Measurements from ENCODE around the gene ZNF169. TPM values are rescaled to one million over a fixed set of nuclear protein-coding genes. Genes with fewer than 3 reads are reported as not detected.
A peak's percentile ranks its signal among the peaks of the same experiment; 100 is the strongest.
"Not testable (repeated sequence)": the region's sequence is repeated elsewhere in the genome, so short reads cannot be mapped to it uniquely, and the experiment has no call there.

The ZNF169 gene
- total RNA-seq = 2.7 and 4.8 TPM in 2 replicates

DNA sequence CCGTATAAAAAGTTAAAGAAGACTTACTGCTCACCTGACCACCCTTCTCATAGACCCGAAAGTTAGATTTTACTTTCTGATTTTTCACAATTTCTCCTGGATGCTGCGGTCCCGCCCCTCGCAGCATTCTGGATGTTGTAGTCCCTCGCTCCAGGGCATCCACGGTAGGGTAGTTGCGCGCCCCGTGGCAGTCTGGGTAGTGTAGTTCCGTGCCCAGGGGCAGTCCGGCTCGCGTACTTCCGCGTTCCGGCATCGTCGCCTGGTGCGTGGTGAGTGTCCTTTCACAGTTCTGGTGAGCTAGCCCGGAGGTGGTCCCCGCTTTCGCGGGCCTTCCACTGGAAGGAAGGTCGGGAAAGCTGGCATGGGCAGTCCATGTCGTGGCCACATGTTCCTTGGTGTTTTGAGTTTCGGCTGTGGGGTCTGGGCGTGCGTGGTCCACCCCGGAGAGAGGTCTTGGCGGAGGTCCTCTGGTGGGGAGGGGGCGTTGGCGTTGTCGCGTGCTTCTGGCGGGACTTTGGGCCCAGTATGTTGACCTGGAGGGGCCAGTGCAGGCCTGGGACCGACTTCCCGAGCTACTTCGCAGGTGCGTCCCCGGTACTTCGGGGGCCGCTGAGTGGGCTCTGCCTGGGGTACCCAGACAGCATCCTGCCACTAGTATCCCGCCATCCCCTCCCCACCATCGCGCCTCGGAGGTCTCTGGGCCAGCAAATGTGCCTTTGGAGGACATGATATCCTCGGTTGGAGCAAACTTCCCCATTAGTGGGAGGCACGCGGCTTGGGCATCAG lies at the start of gene ZNF169:
Gene ZNF169, plus strand, starts transcription at position 222 of the 786 bp plus-strand sequence. CDS start 19,515 bp downstream, outside the sequence.
- peak; percentile 37 for DNase-seq (ENCODE audit: extremely low read depth, low read depth, low spot score)

- no peak for DNase-seq (ENCODE audit: extremely low read depth, low read depth, low spot score)
Observed at GRCh38 chr9:94210616-94211603, 48.2 kb upstream of the ZNF169 start.

DNA sequence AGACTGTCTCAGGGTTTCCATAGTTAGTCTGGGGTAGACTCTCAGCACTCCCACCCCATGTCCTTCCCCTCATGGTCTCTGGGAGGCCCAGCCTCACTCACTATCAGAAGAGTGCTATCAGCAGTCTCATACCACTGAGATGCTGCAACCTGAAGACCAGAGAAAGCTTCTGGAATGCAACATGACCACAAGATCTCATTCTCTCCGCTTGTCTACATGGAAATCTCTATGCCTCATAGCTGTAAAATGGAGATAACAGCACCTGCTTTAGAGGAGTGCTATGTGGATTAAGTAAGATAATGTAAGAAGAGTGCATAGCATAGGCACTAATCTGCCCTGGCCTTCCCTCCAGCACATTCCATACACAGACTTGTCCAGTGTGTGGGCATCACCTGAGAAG lies 47.0 kb upstream of the ZNF169 start:
- no peak for DNase-seq (ENCODE audit: extremely low read depth, low read depth, low spot score)

DNA sequence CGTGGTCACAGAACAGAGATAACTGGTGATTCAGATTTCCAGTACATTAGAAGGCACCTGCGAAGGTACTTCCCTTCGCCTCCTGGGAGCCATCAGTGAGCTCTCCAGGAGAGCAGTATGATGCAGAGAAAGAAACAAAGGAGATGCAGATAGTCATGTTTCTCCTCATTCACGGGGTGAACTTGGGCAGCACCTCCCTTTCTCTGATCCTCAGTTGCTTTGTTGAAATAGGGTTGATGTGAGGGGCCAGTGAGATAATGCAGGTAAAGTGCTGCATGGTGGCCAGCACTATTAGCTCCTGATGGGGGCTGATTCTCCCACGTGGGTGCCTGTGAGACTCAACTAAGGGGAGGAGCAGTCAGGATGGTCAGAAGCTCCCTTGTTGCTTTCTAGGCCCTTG lies 46.6 kb upstream of the ZNF169 start:
- DNase-seq (ENCODE audit: extremely low read depth, low read depth, low spot score) = no peak

DNA sequence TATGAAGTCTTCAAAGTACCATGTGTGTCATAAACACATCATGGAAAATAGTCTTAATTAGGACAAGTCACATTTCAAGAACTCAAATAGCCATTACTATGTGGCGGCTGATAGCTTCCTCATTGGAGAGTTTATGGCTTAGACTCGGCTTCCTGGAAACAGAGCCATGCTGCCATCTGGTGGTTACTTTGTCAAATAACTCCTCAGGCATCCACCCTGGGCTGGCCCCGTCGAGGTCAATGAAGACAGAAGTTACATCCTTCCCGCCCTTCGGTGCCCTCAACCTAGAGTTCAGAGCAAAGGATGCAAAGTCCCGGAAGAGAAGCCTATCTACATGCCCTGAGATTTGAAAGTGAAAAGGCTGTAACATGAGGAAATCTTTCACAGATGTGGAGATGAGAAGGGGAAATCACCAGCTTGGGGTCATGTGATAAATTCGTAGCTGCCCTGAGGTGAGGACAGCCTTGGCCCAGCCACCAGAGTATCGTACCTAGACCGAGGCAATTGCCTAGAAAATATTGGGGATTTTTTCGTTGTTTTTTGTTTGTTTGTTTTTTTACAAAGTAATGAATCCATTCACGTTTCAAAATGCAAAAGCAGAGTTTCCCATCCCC lies 45.5 kb upstream of the ZNF169 start:
- DNase-seq (ENCODE audit: extremely low read depth, low read depth, low spot score) = peak; percentile 63

- DNase-seq (ENCODE audit: extremely low read depth, low read depth, low spot score) = no peak
Observed at GRCh38 chr9:94222870-94223269, 36.2 kb upstream of the ZNF169 start.

- not testable (repeated sequence) for DNase-seq (ENCODE audit: extremely low read depth, low read depth, low spot score)
Observed at GRCh38 chr9:94225413-94225812, 33.7 kb upstream of the ZNF169 start.

DNA sequence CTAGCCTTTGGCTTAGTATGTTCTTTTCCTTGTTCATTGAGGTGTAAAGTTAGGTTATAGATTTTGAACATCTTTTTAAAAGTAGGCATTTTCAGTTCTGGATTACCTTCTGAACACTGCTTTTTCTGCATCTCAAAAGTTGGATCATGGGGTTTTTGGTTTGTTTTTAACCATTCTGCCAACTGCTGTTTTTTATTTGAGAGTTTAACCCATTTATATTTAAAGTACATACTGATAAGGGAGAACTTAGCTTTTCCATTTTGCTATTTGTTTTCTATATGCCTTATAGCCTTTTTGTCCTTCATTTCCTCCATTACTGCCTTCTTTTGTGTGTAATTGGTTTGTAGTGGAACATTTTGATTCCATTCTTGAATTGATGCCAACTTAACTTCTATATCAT lies 30.5 kb upstream of the ZNF169 start:
- DNase-seq (ENCODE audit: extremely low read depth, low read depth, low spot score) = no peak

DNA sequence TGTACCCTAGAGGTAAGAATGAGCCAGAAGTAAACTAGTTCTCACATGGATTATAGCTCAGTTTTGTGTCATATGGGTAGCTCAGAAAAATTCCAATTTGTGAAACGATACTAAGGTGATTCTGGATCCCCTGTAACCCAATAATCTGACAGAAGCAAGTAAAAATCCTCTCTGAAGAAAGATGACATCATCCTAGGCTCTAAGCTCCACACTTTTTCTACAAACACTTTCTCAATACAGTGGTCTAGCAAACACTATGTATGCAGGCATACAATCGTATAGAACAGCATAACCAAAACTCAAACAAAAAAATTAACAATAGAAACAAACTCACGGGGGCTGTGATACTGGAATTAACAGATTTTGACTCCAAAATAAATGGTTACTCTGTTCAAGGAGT lies 26.7 kb upstream of the ZNF169 start:
- DNase-seq (ENCODE audit: extremely low read depth, low read depth, low spot score) = no peak

DNA sequence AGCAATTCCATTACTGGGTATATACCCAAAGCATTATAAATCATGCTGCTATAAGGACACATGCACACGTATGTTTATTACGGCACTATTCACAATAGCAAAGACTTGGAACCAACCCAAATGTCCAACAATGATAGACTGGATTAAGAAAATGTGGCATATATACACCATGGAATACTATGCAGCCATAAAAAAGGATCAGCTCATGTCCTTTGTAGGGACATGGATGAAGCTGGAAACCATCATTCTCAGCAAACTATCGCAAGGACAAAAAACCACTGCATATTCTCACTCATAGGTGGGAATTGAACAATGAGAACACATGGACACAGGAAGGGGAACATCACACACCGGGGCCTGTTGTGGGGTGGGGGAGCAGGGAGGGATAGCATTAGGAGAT lies 18.0 kb upstream of the ZNF169 start:
- DNase-seq (ENCODE audit: extremely low read depth, low read depth, low spot score) = not testable (repeated sequence)

DNA sequence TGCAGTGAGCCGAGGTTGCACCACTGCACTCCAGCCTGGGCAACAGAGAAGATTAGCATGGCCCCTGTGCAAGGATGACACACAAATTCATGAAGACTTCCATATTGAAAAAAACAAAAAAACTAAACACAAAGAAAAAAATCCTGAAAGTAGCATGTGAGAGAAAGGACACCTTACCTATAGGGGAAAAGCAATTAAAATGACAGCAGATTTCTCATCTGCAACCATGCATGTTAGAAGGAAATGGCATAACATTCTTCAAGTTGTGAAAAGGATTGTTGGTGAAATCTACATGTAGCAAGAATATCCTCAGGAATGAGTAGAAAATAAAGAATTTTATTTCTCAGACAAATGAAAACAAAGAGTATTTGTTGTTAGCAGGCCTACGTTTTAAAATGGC lies 13.4 kb upstream of the ZNF169 start:
- no peak for DNase-seq (ENCODE audit: extremely low read depth, low read depth, low spot score)

GRCh38 chr9:94250456-94250855 lies 8.6 kb upstream of the ZNF169 start:
- no peak for DNase-seq (ENCODE audit: extremely low read depth, low read depth, low spot score)

DNA sequence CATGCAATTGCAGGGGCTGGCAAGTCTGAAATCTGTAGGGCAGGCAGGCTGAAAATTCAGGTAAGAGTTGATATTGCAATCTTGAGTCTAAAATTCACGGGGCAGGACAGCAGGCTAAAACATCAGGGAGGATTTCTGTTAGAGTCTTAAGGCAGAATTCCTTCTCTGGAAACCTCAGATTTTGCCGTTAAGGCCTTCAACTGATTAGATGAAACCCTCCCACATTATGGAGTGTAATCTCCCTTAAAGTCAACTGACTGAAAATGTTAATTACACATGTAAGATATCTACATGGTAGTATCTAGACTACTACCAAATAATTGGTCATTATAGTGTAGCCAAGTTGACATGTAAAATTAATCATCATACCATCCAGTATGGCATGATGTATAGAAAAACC lies 3.1 kb upstream of the ZNF169 start:
- DNase-seq (ENCODE audit: extremely low read depth, low read depth, low spot score) = no peak

DNA sequence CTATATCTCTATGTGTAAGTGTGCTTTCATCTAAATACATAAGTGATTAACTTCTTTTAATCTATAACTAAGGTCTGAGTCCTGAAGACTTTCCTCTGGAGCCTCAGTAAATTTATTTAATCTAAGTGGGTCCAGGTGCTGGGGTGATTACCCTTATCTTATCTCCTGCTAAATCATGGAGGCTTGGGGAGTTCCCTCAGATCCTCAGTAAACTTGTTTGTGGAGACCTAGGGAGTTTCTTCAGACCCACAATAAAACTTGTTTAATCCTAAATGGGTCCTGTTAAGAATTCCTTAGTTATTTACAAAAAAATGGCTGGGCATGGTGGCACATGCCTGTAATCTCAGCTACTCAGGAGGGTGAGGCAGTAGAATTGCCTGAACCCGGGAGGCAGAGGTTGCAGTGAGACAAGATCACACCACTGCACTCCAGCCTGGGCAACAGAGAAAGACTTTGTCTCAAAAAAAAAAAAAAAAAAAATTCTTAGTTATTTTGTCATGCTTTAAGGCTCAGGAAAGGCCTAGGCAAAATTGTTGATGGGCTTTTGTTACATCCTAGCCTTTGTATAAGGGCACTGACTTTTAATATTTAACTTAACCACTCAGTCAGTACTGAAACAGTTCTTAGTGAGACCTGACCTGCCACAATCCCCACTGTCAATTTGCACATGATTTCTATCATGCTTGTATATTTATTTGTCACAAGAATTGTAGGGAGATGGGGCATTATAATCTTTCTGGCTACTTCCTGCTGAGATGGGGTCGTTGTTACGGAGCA lies 6.7 kb downstream of the ZNF169 start:
- not testable (repeated sequence) for DNase-seq (ENCODE audit: extremely low read depth, low read depth, low spot score)

DNA sequence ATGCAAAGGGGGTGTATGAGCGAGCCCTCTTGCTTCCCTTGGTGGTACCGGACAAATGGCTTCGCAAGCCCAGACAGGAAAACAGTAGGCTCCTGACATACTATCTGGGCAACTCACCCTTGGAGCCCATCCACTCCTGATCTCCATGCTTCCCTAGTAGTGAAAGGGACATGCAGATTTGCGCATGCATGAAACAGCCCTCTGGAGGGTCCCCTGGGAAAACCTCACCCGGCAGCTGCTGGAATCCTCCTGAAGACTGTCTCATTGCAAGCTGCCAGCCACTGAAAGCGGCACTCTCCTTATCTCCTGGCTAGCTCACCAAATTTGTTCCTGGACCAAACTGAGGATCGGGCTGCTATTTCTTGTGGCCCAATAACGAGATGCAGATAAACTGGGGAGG lies 10.2 kb downstream of the ZNF169 start:
- DNase-seq (ENCODE audit: extremely low read depth, low read depth, low spot score) = no peak

DNA sequence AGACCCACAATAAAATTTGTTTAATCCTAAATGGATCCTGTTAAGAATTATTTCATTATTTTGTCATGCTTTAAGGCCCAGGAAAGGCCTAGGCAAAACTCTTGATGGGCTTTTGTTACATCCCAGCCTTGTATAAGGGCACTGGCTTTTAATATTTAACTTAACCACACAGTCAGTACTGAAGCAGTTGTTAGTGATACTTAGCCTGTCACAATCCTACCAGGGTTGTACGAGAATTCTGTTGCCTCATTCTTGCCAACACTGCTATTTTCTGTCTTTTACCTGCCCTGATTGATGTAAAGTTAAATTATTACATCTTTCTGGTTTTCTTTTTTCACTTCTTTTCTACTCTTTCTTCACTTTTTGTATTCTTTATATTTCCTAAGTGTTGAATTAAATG lies 10.9 kb downstream of the ZNF169 start:
- no peak for DNase-seq (ENCODE audit: extremely low read depth, low read depth, low spot score)

DNA sequence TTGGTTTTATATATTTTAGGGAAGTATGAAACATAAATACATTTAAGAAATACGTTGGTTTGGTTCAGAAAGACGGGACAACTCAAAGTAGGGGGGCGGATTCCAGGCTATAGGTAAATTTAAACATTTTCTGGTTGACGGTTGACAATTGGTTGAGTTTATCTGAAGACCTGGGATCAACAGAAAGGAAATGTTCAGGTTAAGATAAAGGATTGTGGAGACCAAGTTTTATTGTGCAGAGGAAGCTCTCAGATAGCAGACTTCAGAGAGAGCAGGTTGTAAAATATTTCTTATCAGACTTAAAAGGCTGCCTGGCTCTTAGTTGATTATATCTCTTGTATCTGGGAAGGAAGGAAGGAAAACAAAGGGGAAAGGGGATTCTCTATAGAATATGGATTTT lies 17.9 kb downstream of the ZNF169 start:
- DNase-seq (ENCODE audit: extremely low read depth, low read depth, low spot score) = not testable (repeated sequence)

GRCh38 chr9:94277885-94278536 lies 18.9 kb downstream of the ZNF169 start:
- DNase-seq (ENCODE audit: extremely low read depth, low read depth, low spot score) = no peak

DNA sequence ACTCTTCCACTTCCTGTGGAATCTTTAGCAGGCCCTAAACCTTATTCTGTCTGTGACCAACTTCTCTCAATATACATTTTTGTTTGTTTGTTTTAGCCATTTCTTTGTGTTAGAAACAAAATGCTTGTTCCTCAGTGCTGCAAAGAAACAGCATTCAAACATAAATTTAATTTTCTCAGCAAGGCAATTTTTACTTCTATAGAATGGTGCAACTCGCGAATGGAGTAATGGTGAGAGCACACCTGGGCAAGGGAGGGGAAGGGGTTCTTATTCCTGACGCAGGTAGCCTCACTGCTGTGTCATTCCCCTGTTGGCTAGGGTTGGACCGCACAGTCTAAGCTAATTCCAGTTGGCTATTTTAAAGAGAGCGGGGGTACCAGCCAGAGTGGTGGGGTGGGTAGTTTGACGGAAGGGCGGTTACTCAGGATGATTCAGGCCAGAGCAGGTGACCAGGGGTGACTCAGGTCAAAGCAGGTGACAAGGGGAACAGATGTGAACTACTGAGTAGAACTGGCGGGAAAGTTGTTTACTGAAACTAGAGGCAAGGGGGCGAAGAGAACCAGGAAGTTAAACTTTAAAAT lies 21.4 kb downstream of the ZNF169 start:
- no peak for DNase-seq (ENCODE audit: extremely low read depth, low read depth, low spot score)

GRCh38 chr9:94281101-94281500 lies 22.0 kb downstream of the ZNF169 start:
- no peak for DNase-seq (ENCODE audit: extremely low read depth, low read depth, low spot score)
